Activated CD4-positive, alpha-beta T cell treated with anti-CD3 and anti-CD28 coated beads, Interleukin-2, amount 10 ng/mL, durations not matched to agents 24 days and 14 days (primary cell): ENCODE results near the gene ZYX. TPM values are rescaled to one million over a fixed set of nuclear protein-coding genes. Genes with fewer than 3 reads are reported as not detected.

Experiments
- DNase-seq: peaks from one replicate; pipeline ENCODE4 v3.0.0; 2022
- H3K27ac Mint-ChIP-seq: one replicate; pipeline ENCODE4 v1.8.0; 2022; ENCODE audit warnings: mild to moderate bottlenecking, mixed read lengths
- H3K27me3 Mint-ChIP-seq: one replicate; pipeline ENCODE4 v1.8.0; 2022; ENCODE audit warnings: mixed read lengths
- H3K36me3 Mint-ChIP-seq: one replicate; pipeline ENCODE4 v1.8.0; 2022; ENCODE audit warnings: low read depth, mild to moderate bottlenecking, mixed read lengths
- H3K4me1 Mint-ChIP-seq: one replicate; pipeline ENCODE4 v1.8.0; 2021; ENCODE audit warnings: mixed read lengths
- H3K4me3 Mint-ChIP-seq: one replicate; pipeline ENCODE4 v1.8.0; 2022; ENCODE audit warnings: mild to moderate bottlenecking, moderate library complexity, mixed read lengths
- H3K9me3 Mint-ChIP-seq: one replicate; pipeline ENCODE4 v1.8.0; 2021; ENCODE audit warnings: mixed read lengths
- intact Hi-C: fragments of 100-400 bp; cut with micrococcal nuclease; formaldehyde crosslinking; loops from one replicate; pipeline ENCODE4 v1.15.1; 2023
- total RNA-seq: library from RNA; stranded (reverse); gene quantifications from 2 replicates; pipeline ENCODE4 v1.2.3, GENCODE V29; 2022

The ZYX gene
- total RNA-seq, 1 donor from 2014 or later = 85.8 TPM

- intact Hi-C loops = loop anchor here (1.0 kb wide), 1 partner anchor 8 kb away; no protein-coding TSS in a partner anchor
- peaks cover 34% of the 10 kb centered on the region for H3K4me1 Mint-ChIP-seq
- no peak overlapping the region for H3K4me3 Mint-ChIP-seq
These were observed 9.1 kb upstream of the ZYX start for GRCh38 chr7:143372070-143372469.

GRCh38 chr7:143373255-143373794, 7.8 kb upstream of the ZYX start:
- Mint-ChIP-seq H3K36me3 (no peaks in the 10 kb centered on the region), H3K4me3 (no peak overlapping the region), H3K9me3 (no peaks in the 10 kb centered on the region), H3K27ac (peak overlapping the region; percentile 12), H3K4me1 (peaks cover 39% of the 10 kb centered on the region), H3K27me3 (peaks cover 9% of the 10 kb centered on the region)
- no peak for DNase-seq
- intact Hi-C loops = no loop called here

More at GRCh38 chr7:143372070-143372469, 9.1 kb upstream of the ZYX start:
- peak; percentile 69 for DNase-seq
- Mint-ChIP-seq H3K9me3 (no peaks in the 10 kb centered on the region), H3K27me3 (peaks cover 14% of the 10 kb centered on the region), H3K27ac (peak overlapping the region; percentile 73), H3K36me3 (no peaks in the 10 kb centered on the region)

DNA sequence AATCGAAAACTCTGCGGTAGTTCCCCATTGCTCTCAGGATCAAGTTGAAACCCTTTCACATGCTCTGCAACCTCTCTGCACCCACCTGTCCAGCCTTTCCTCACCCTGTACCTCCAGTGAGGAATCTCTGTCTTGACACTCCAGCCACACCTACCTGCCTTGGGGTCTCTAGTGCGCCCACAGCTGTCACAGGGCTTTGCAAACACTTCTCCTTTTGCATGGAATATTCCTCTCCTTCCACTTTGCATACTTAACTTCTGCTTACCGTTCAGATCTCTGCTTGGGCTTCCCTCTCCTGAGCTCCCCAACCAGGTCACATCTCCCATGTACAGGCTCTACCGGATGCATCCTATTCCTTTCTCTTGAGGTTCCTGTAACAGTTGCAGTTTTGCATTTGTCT, 6.6 kb upstream of the ZYX start:
- no peak overlapping the region for H3K27ac Mint-ChIP-seq

GRCh38 chr7:143375298-143376034, 5.7 kb upstream of the ZYX start:
- Mint-ChIP-seq H3K4me1 (peaks cover 52% of the 10 kb centered on the region), H3K9me3 (no peaks in the 10 kb centered on the region), H3K27ac (peak overlapping the region; percentile 73), H3K4me3 (peak overlapping the region; percentile 15), H3K36me3 (no peaks in the 10 kb centered on the region), H3K27me3 (peaks cover 3% of the 10 kb centered on the region)
- DNase-seq = peak; percentile 76
- intact Hi-C loops = no loop called here

More for the DNA sequence above, 6.6 kb upstream of the ZYX start:
- intact Hi-C loops = no loop called here
- H3K9me3 Mint-ChIP-seq = no peaks in the 10 kb centered on the region
- no peak overlapping the region for H3K4me3 Mint-ChIP-seq
- H3K36me3 Mint-ChIP-seq = no peaks in the 10 kb centered on the region
- peaks cover 3% of the 10 kb centered on the region for H3K27me3 Mint-ChIP-seq
- DNase-seq = no peak
- H3K4me1 Mint-ChIP-seq = peaks cover 48% of the 10 kb centered on the region

- H3K36me3 Mint-ChIP-seq = no peaks in the 10 kb centered on the region
- H3K9me3 Mint-ChIP-seq = no peaks in the 10 kb centered on the region
- no peak overlapping the region for H3K27ac Mint-ChIP-seq
- H3K4me1 Mint-ChIP-seq = peaks cover 52% of the 10 kb centered on the region
- DNase-seq = no peak
- no peak overlapping the region for H3K4me3 Mint-ChIP-seq
- intact Hi-C loops = no loop called here
- no peaks in the 10 kb centered on the region for H3K27me3 Mint-ChIP-seq
These were observed 4.7 kb upstream of the ZYX start for GRCh38 chr7:143376396-143376795.

- peak overlapping the region; percentile 87 for H3K4me3 Mint-ChIP-seq
- H3K9me3 Mint-ChIP-seq = no peaks in the 10 kb centered on the region
- intact Hi-C loops = loop anchor here (1.0 to 5.0 kb wide), 8 partner anchors 7 to 571 kb away; partner anchors contain the start of gene FAM131B
- DNase-seq = no peak
- no peaks in the 10 kb centered on the region for H3K27me3 Mint-ChIP-seq
- peak overlapping the region; percentile 86 for H3K27ac Mint-ChIP-seq
- H3K4me1 Mint-ChIP-seq = peaks cover 49% of the 10 kb centered on the region
- H3K36me3 Mint-ChIP-seq = peaks cover 5% of the 10 kb centered on the region
These were observed 1.4 kb upstream of the ZYX start for GRCh38 chr7:143379611-143380259.

GRCh38 chr7:143380260-143380645, 892 bp upstream of the ZYX start:
- peak; percentile 96 for DNase-seq
- H3K27me3 Mint-ChIP-seq = no peaks in the 10 kb centered on the region
- H3K36me3 Mint-ChIP-seq = peaks cover 5% of the 10 kb centered on the region
- intact Hi-C loops = loop anchor here (1.0 to 5.0 kb wide), 8 partner anchors 8 to 571 kb away; partner anchors contain the start of gene FAM131B
- peak overlapping the region; percentile 87 for H3K4me3 Mint-ChIP-seq
- no peaks in the 10 kb centered on the region for H3K9me3 Mint-ChIP-seq
- peak overlapping the region; percentile 86 for H3K27ac Mint-ChIP-seq
- H3K4me1 Mint-ChIP-seq = peaks cover 44% of the 10 kb centered on the region

GRCh38 chr7:143381427-143382125, 431 bp downstream of the ZYX start:
- Mint-ChIP-seq H3K27me3 (no peaks in the 10 kb centered on the region), H3K27ac (peak overlapping the region; percentile 38), H3K36me3 (peaks cover 5% of the 10 kb centered on the region), H3K9me3 (no peaks in the 10 kb centered on the region), H3K4me3 (no peak overlapping the region), H3K4me1 (peaks cover 32% of the 10 kb centered on the region)
- DNase-seq = peak; percentile 64
- intact Hi-C loops = loop anchor here (2.0 to 5.0 kb wide), 3 partner anchors 25 to 573 kb away; no protein-coding TSS in a partner anchor

- intact Hi-C loops = loop anchor here (5.0 kb wide), 1 partner anchor 35 kb away; no protein-coding TSS in a partner anchor
These were observed 1.1 kb downstream of the ZYX start for GRCh38 chr7:143382126-143382790.

DNA sequence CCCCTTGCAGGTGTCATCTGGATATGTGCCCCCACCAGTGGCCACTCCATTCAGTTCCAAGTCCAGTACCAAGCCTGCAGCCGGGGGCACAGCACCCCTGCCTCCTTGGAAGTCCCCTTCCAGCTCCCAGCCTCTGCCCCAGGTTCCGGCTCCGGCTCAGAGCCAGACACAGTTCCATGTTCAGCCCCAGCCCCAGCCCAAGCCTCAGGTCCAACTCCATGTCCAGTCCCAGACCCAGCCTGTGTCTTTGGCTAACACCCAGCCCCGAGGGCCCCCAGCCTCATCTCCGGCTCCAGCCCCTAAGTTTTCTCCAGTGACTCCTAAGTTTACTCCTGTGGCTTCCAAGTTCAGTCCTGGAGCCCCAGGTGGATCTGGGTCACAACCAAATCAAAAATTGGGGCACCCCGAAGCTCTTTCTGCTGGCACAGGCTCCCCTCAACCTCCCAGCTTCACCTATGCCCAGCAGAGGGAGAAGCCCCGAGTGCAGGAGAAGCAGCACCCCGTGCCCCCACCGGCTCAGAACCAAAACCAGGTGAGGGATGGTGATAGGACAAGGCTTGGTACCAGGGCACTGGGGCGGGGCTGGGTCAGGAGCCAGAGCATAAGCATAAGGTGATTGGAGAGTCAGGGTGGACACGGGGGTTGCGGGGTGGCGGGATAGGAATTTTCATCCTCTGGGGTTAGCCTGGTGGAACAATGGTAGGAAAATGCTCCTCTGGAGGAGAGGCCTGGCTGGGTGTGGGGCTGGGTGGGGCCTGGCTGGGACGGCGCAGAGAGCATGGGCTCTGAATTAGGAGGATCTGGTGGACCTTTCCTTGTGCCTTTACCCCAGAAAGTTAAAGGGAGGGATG, 1.9 kb downstream of the ZYX start:
- Mint-ChIP-seq H3K4me3 (no peak overlapping the region), H3K4me1 (peaks cover 27% of the 10 kb centered on the region)

More at GRCh38 chr7:143382126-143382790, 1.1 kb downstream of the ZYX start:
- Mint-ChIP-seq H3K4me3 (no peak overlapping the region), H3K9me3 (no peaks in the 10 kb centered on the region), H3K27ac (peak overlapping the region; percentile 32), H3K4me1 (peaks cover 27% of the 10 kb centered on the region), H3K27me3 (no peaks in the 10 kb centered on the region), H3K36me3 (peaks cover 5% of the 10 kb centered on the region)
- DNase-seq = no peak

DNA sequence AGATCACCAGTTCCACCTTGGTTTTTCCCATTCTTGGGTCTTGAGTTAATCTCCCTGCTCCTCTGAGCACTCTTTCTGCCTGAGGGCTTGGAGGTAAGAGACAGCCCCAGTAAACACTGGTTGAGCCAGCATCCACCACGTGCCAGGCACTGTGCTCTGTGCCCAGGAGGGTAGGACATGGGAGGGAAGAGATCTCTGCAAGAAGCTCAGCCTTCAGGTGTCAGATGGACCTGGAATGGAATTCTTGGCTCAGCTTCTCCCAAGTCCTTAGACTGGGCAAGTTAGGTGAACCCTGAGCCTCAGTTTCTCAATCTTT, 2.5 kb downstream of the ZYX start:
- Mint-ChIP-seq H3K4me3 (no peak overlapping the region), H3K36me3 (peaks cover 8% of the 10 kb centered on the region)

More for the DNA sequence above, 1.9 kb downstream of the ZYX start:
- no peaks in the 10 kb centered on the region for H3K27me3 Mint-ChIP-seq
- no peak for DNase-seq
- H3K36me3 Mint-ChIP-seq = peaks cover 8% of the 10 kb centered on the region
- intact Hi-C loops = loop anchor here (5.0 kb wide), 1 partner anchor 36 kb away; no protein-coding TSS in a partner anchor
- H3K27ac Mint-ChIP-seq = peak overlapping the region; percentile 32
- H3K9me3 Mint-ChIP-seq = no peaks in the 10 kb centered on the region

DNA sequence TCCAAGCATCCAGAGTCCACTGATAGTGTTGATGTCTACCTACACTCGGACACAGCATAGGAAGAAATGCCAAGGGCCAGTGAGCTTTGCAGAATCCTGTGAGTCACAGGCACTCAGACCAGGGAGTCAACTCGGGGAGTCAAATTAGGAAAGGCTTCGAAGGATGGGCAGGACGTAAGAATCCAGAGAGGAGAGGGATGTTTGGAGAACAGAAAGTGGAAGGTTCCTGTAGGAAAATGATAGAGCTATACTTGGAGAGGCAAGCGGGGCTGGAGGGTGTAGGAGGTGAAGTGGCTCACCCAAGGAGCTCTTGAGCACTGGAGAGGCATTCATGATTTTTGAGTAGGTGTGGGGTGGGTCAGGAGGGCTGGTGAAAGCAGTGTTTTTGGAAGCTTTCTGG, 3.0 kb downstream of the ZYX start:
- Mint-ChIP-seq H3K36me3 (peaks cover 11% of the 10 kb centered on the region), H3K4me3 (no peak overlapping the region), H3K4me1 (peaks cover 22% of the 10 kb centered on the region), H3K27ac (no peak overlapping the region), H3K9me3 (no peaks in the 10 kb centered on the region), H3K27me3 (no peaks in the 10 kb centered on the region)
- DNase-seq = no peak
- intact Hi-C loops = loop anchor here (5.0 kb wide), 1 partner anchor 37 kb away; no protein-coding TSS in a partner anchor

More for the DNA sequence above, 2.5 kb downstream of the ZYX start:
- Mint-ChIP-seq H3K27ac (no peak overlapping the region), H3K4me1 (peaks cover 25% of the 10 kb centered on the region), H3K9me3 (no peaks in the 10 kb centered on the region), H3K27me3 (no peaks in the 10 kb centered on the region)
- DNase-seq = no peak
- intact Hi-C loops = loop anchor here (5.0 kb wide), 1 partner anchor 36 kb away; no protein-coding TSS in a partner anchor
